Neural cell (in vitro differentiated cells): ENCODE results near the gene EPHA8. TPM values are rescaled to one million over a fixed set of nuclear protein-coding genes. Genes with fewer than 3 reads are reported as not detected.

ENCODE experiments used
- H2AFZ ChIP-seq: fragments of 200-600, 300-800 bp; sonication (generic), shearing (Covaris generic); 2 replicates; pipeline ENCODE4 v1.6.0; 2014; ENCODE audit warnings: low read depth, mild to moderate bottlenecking, antibody characterized with exemption, low read length, moderate library complexity
- H3F3A ChIP-seq: fragments of 200-600 bp; shearing (Covaris generic); 2 replicates; pipeline ENCODE4 v1.6.1; 2016; ENCODE audit warnings: mild to moderate bottlenecking, moderate library complexity, mixed read lengths, antibody characterized with exemption, low read length; ENCODE audit not compliant: insufficient read depth, poor library complexity, severe bottlenecking
- H3K27ac ChIP-seq: fragments of 200-600, 300-800 bp; sonication (generic), shearing (Covaris generic); 2 replicates; pipeline ENCODE4 v1.5.1; 2014; ENCODE audit warnings: mild to moderate bottlenecking, low read length, moderate library complexity
- H3K27me3 ChIP-seq: fragments of 300-800, 200-600 bp; sonication (generic), shearing (Covaris generic); 2 replicates; pipeline ENCODE4 v1.6.0; 2014; ENCODE audit warnings: mild to moderate bottlenecking, low read depth, low read length, moderate library complexity; ENCODE audit not compliant: insufficient read depth
- H3K36me3 ChIP-seq: fragments of 300-800, 200-600 bp; sonication (generic), shearing (Covaris generic); 2 replicates; pipeline ENCODE4 v1.5.1; 2014; ENCODE audit warnings: mild to moderate bottlenecking, antibody characterized with exemption, low read length, moderate library complexity; ENCODE audit not compliant: insufficient read depth
- H3K4me2 ChIP-seq: fragments of 300-800, 200-600 bp; sonication (generic), shearing (Covaris generic); 2 replicates; pipeline ENCODE4 v1.6.0; 2014; ENCODE audit warnings: mild to moderate bottlenecking, low read length
- H3K4me3 ChIP-seq: fragments of 300-800, 200-600 bp; sonication (generic), shearing (Covaris generic); 2 replicates; pipeline ENCODE4 v1.5.1; 2014; ENCODE audit warnings: mild to moderate bottlenecking, low read length, moderate library complexity
- H3K79me2 ChIP-seq: fragments of 200-600 bp; shearing (Covaris generic); replicated peaks from 2 replicates; pipeline ENCODE4 v1.6.0; 2014; ENCODE audit warnings: mild to moderate bottlenecking, low read length, moderate library complexity; ENCODE audit not compliant: insufficient read depth
- H3K9ac ChIP-seq: fragments of 300-800, 200-600 bp; sonication (generic), shearing (Covaris generic); 2 replicates; pipeline ENCODE4 v1.6.1; 2016; ENCODE audit warnings: mild to moderate bottlenecking, low read length, mixed read lengths
- H3K9me2 ChIP-seq: fragments of 200-600 bp; shearing (Covaris generic); 2 replicates; pipeline ENCODE4 v1.6.1; 2016; ENCODE audit warnings: mild to moderate bottlenecking, low read length, mixed read lengths; ENCODE audit not compliant: insufficient read depth
- H3K9me3 ChIP-seq: fragments of 200-600, 300-800 bp; sonication (generic), shearing (Covaris generic); 2 replicates; pipeline ENCODE4 v1.6.1; 2016; ENCODE audit warnings: mild to moderate bottlenecking, mixed run types, low read length, moderate library complexity, mixed read lengths
- H4K20me1 ChIP-seq: fragments of 200-600 bp; shearing (Covaris generic); 2 replicates; pipeline ENCODE4 v1.6.1; 2016; ENCODE audit warnings: mild to moderate bottlenecking, mixed run types; ENCODE audit not compliant: insufficient read depth
- EP300 ChIP-seq: fragments of 450-650 bp; conservative IDR thresholded peaks from 2 replicates; pipeline ENCODE4 v1.6.1; 2014; ENCODE audit warnings: antibody characterized with exemption, mild to moderate bottlenecking, moderate library complexity; ENCODE audit not compliant: poor library complexity, severe bottlenecking
- EZH2 ChIP-seq: fragments of 200-600, 300-800 bp; shearing (Covaris generic), sonication (generic); IDR thresholded peaks from 2 replicates; pipeline ENCODE4 v1.6.1; 2014; ENCODE audit warnings: antibody characterized with exemption, low read length, borderline replicate concordance, mild to moderate bottlenecking; ENCODE audit not compliant: insufficient read depth, poor library complexity, severe bottlenecking
- MXI1 ChIP-seq: fragments of 450-650 bp; conservative IDR thresholded peaks from 2 replicates; pipeline ENCODE4 v1.6.1; 2014; ENCODE audit warnings: antibody characterized with exemption, mild to moderate bottlenecking; ENCODE audit not compliant: poor library complexity, severe bottlenecking
- POLR2AphosphoS5 ChIP-seq: IDR thresholded peaks from 2 replicates; pipeline ENCODE4 v1.6.1; 2012
- RAD21 ChIP-seq: fragments of 450-650 bp; conservative IDR thresholded peaks from 2 replicates; pipeline ENCODE4 v1.6.1; 2014; ENCODE audit warnings: antibody characterized with exemption, mild to moderate bottlenecking, moderate library complexity
- SMC3 ChIP-seq: fragments of 450-650 bp; conservative IDR thresholded peaks from 2 replicates; pipeline ENCODE4 v1.6.1; 2014; ENCODE audit warnings: antibody characterized with exemption, mild to moderate bottlenecking, moderate library complexity; ENCODE audit not compliant: poor library complexity
- TAF1 ChIP-seq: IDR thresholded peaks from 2 replicates; pipeline ENCODE4 v1.6.1; 2012; ENCODE audit warnings: low read depth
- polyA plus RNA-seq: library from polyadenylated mRNA; depleted of rRNA; stranded (reverse); fragments of >200 nt; gene quantifications from 2 replicates; pipeline ENCODE4 v1.2.3, GENCODE V29; 2014
- TF ChIP-seq, protein P1 (sequence below): IDR thresholded peaks from 2 replicates; pipeline ENCODE4 v1.6.1; 2012; ENCODE audit warnings: borderline replicate concordance
- TF ChIP-seq, protein P2 (sequence below): fragments of 450-650 bp; IDR thresholded peaks from 2 replicates; pipeline ENCODE4 v1.5.1; 2014; ENCODE audit warnings: antibody characterized with exemption, mild to moderate bottlenecking, moderate library complexity; ENCODE audit not compliant: poor library complexity, severe bottlenecking

Gene EPHA8
- polyA plus RNA-seq, 1 donor from 2014 or later = 4.7 TPM

DNA sequence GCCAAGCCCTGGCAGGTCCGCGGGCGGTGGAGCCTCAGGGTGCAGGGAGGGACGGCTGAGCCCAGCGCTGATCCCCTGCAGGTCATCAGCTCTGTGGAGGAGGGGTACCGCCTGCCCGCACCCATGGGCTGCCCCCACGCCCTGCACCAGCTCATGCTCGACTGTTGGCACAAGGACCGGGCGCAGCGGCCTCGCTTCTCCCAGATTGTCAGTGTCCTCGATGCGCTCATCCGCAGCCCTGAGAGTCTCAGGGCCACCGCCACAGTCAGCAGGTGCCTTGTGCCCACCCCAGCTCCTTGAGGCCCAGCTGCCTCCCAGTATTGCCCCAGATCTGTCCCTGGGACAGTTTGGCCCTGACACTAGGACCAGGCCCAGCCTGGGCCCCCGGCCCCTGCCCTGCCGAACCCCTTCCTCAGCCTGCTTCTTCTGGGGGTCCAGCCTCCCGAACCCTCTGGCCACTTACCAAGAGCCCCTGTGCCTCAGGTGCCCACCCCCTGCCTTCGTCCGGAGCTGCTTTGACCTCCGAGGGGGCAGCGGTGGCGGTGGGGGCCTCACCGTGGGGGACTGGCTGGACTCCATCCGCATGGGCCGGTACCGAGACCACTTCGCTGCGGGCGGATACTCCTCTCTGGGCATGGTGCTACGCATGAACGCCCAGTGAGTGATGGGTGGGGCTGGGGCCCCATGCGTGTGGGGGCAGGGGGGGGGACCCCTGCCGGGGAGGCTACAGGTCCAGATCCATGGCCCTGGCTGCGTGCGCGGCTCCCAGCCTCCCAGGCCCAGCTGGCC is 37.7 kb downstream of the EPHA8 start:
- H3K36me3 ChIP-seq = no peaks in the 10 kb centered on the region
- H3F3A ChIP-seq = no peaks in the 10 kb centered on the region
- no peaks in the 10 kb centered on the region for H3K9me3 ChIP-seq
- no peak overlapping the region for H3K27ac ChIP-seq
- H3K27me3 ChIP-seq = peaks cover 17% of the 10 kb centered on the region
- no peaks in the 10 kb centered on the region for H3K79me2 ChIP-seq
- no peak overlapping the region for H3K4me2 ChIP-seq
- no peak overlapping the region for H3K4me3 ChIP-seq
- TF ChIP-seq RAD21 = no peak
- TF ChIP-seq, protein P1, sequence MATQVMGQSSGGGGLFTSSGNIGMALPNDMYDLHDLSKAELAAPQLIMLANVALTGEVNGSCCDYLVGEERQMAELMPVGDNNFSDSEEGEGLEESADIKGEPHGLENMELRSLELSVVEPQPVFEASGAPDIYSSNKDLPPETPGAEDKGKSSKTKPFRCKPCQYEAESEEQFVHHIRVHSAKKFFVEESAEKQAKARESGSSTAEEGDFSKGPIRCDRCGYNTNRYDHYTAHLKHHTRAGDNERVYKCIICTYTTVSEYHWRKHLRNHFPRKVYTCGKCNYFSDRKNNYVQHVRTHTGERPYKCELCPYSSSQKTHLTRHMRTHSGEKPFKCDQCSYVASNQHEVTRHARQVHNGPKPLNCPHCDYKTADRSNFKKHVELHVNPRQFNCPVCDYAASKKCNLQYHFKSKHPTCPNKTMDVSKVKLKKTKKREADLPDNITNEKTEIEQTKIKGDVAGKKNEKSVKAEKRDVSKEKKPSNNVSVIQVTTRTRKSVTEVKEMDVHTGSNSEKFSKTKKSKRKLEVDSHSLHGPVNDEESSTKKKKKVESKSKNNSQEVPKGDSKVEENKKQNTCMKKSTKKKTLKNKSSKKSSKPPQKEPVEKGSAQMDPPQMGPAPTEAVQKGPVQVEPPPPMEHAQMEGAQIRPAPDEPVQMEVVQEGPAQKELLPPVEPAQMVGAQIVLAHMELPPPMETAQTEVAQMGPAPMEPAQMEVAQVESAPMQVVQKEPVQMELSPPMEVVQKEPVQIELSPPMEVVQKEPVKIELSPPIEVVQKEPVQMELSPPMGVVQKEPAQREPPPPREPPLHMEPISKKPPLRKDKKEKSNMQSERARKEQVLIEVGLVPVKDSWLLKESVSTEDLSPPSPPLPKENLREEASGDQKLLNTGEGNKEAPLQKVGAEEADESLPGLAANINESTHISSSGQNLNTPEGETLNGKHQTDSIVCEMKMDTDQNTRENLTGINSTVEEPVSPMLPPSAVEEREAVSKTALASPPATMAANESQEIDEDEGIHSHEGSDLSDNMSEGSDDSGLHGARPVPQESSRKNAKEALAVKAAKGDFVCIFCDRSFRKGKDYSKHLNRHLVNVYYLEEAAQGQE = no peak
- TF ChIP-seq, protein P2, sequence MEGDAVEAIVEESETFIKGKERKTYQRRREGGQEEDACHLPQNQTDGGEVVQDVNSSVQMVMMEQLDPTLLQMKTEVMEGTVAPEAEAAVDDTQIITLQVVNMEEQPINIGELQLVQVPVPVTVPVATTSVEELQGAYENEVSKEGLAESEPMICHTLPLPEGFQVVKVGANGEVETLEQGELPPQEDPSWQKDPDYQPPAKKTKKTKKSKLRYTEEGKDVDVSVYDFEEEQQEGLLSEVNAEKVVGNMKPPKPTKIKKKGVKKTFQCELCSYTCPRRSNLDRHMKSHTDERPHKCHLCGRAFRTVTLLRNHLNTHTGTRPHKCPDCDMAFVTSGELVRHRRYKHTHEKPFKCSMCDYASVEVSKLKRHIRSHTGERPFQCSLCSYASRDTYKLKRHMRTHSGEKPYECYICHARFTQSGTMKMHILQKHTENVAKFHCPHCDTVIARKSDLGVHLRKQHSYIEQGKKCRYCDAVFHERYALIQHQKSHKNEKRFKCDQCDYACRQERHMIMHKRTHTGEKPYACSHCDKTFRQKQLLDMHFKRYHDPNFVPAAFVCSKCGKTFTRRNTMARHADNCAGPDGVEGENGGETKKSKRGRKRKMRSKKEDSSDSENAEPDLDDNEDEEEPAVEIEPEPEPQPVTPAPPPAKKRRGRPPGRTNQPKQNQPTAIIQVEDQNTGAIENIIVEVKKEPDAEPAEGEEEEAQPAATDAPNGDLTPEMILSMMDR = no peak
- no peak for TF ChIP-seq EZH2
- no peak for TF ChIP-seq POLR2AphosphoS5
- no peak for TF ChIP-seq SMC3
- TF ChIP-seq TAF1 = no peak
- no peak for TF ChIP-seq EP300
- TF ChIP-seq MXI1 = no peak
- H2AFZ ChIP-seq = no peak overlapping the region
- H4K20me1 ChIP-seq = no peaks in the 10 kb centered on the region
- H3K9me2 ChIP-seq = no peaks in the 10 kb centered on the region
- no peak overlapping the region for H3K9ac ChIP-seq

DNA sequence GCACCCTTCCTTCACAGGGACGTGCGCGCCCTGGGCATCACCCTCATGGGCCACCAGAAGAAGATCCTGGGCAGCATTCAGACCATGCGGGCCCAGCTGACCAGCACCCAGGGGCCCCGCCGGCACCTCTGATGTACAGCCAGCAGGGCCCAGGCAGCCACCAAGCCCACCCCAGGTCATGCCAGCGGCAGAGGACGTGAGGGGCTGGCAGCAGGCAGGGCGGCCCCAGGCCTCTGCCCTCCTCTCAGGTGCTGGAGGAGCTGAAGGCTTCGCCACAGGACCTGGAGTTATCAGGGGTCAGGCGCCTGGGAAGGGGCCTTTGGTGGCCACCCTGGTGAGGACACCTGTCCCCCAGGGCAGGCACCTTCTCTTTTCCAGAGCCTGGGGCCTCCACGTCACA is 38.3 kb downstream of the EPHA8 start:
- peaks cover 22% of the 10 kb centered on the region for H3K27me3 ChIP-seq
- H4K20me1 ChIP-seq = no peaks in the 10 kb centered on the region
- no peaks in the 10 kb centered on the region for H3K79me2 ChIP-seq
- H3F3A ChIP-seq = no peaks in the 10 kb centered on the region
- H3K9ac ChIP-seq = no peak overlapping the region
- no peak for TF ChIP-seq EP300
- TF ChIP-seq, protein P1 = no peak
- TF ChIP-seq POLR2AphosphoS5 = no peak
- no peak for TF ChIP-seq RAD21
- TF ChIP-seq MXI1 = no peak
- no peak for TF ChIP-seq EZH2
- TF ChIP-seq, protein P2 = no peak
- TF ChIP-seq TAF1 = no peak
- no peak for TF ChIP-seq SMC3
- no peaks in the 10 kb centered on the region for H3K9me3 ChIP-seq
- no peak overlapping the region for H3K4me3 ChIP-seq
- H3K27ac ChIP-seq = no peak overlapping the region
- no peaks in the 10 kb centered on the region for H3K36me3 ChIP-seq
- H3K4me2 ChIP-seq = no peak overlapping the region
- H3K9me2 ChIP-seq = no peaks in the 10 kb centered on the region
- no peak overlapping the region for H2AFZ ChIP-seq
